Adrenal gland (tissue), 12 donors: Measurements from ENCODE around the gene STARD13. TPM values are rescaled to one million over a fixed set of nuclear protein-coding genes. Genes with fewer than 3 reads are reported as not detected.

Source experiments
- DNase-seq, 7 donors: peaks; one replicate each; pipeline ENCODE4 v3.0.0-alpha.2; 2019 to 2020
- H3K27ac ChIP-seq, 5 donors: fragments of 200-600 bp; sonication (generic) in 4 of 5; 1 replicate in 3 of 5; 2 replicates in 2 of 5; pipeline versions ENCODE4 v1.5.1 to v1.8.0; 2016 to 2020; ENCODE audit warnings: mild to moderate bottlenecking in 1 of 5
- H3K27me3 ChIP-seq: fragments of 200-600 bp; 2 replicates; pipeline ENCODE4 v1.8.0; 2021
- H3K36me3 ChIP-seq, 2 donors: fragments of 200-600 bp; replicated peaks in 1 of 2; 1 replicate in 1 of 2; 2 replicates in 1 of 2; pipeline versions ENCODE4 v1.5.1 to v1.8.0; 2018 to 2022
- H3K4me1 ChIP-seq, 2 donors: fragments of 200-600 bp; replicated peaks in 1 of 2; 1 replicate in 1 of 2; 2 replicates in 1 of 2; pipeline versions ENCODE4 v1.5.1 to v1.8.0; 2018 to 2021
- H3K4me3 ChIP-seq, 4 donors: fragments of 200-600 bp; sonication (generic) in 3 of 4; one replicate each; pipeline ENCODE4 v1.5.1; 2016 to 2018
- H3K9me3 ChIP-seq, 3 donors: fragments of 200-600 bp; sonication (generic) in 1 of 3; replicated peaks in 1 of 3; 1 replicate in 2 of 3; 2 replicates in 1 of 3; pipeline versions ENCODE4 v1.5.1 to v1.8.0; 2016 to 2021
- CTCF ChIP-seq, 6 experiments: fragments of 450-650 bp in 4 of 6; fragments of 200-600 bp in 2 of 6; sonication (generic) in 1 of 6; IDR thresholded peaks; 1 replicate in 5 of 6; 2 replicates in 1 of 6; pipeline versions ENCODE4 v1.5.1 to v1.8.0; 2016 to 2021; ENCODE audit warnings: antibody characterized with exemption in 6 of 6, mild to moderate bottlenecking in 2 of 6, moderate library complexity in 1 of 6
- POLR2A ChIP-seq, 2 donors: fragments of 450-650 bp; IDR thresholded peaks; one replicate each; pipeline ENCODE4 v1.6.1; 2017; ENCODE audit warnings: antibody characterized with exemption in 2 of 2, mild to moderate bottlenecking in 2 of 2, moderate library complexity in 1 of 2
- WGBS, 4 donors: extraction: QIAGEN DNeasy Blood & Tissue Kit in 2 of 4; methylation state at CpG; one replicate each; pipeline versions ENCODE4 v1.1.5 to v1.1.7; 2013 to 2017; 5-methylcytosine and 5-hydroxymethylcytosine counted together
- intact Hi-C, 2 donors: fragments of 100-400 bp; cut with DNase I; formaldehyde crosslinking; loops; one replicate each; pipeline versions ENCODE4 v1.14.1 to v1.15.0; 2022 to 2023
- polyA plus RNA-seq, 3 donors: library from polyadenylated mRNA; stranded (reverse); fragments of 200-250 nt in 2 of 3; fragments of 350-450 nt in 1 of 3; fragmentation: Illumina TruSeq in 1 of 3; extraction: RNeasy Lipid Tissue Mini Kit (QIAGEN cat#74804) in 1 of 3; gene quantifications; one replicate each; pipeline ENCODE4 v1.2.3, GENCODE V29; 2013 to 2014
- total RNA-seq, 9 donors: library from RNA; depleted of rRNA in 4 of 9; stranded (reverse); fragments of >200 nt in 4 of 9; fragments of 120-200 nt in 1 of 9; fragmentation: NEBNext Ultra II Directional in 1 of 9; extraction: Animal tissue kit (Norgen Biotek cat#: 25700) in 1 of 9; gene quantifications; one replicate each; pipeline versions ENCODE4 v1.1.0 to v1.2.4, GENCODE V29; 2013 to 2023
- donor health status: healthy with polysubstance abuse.
- donor health status: Bipolar disorder and iron deficiency.
- donor health status: DM: yes; HTN: yes; CAD: no.
- donor health status: DM: no; HTN: no; CAD: no.
- donor health status: DM: no; HTN: no; CAD: no.
- donor health status: DM: yes; HTN: yes; CAD: no.

STARD13 gene
- total and polyA plus RNA-seq, 12 donors = 10.5 to 79.8 (median 33.6) TPM

GRCh38 chr13:33319859-33320258 is 34.3 kb upstream of the STARD13 start:
- intact Hi-C loops = no loop called here
- WGBS, 4 donors = 100% methylated on average over 1 of the region's 1 CpG
- H3K4me1 ChIP-seq = peaks cover 0 to 10% of the 10 kb centered on the region in 2 donors
- no peak overlapping the region for H3K27ac ChIP-seq
- DNase-seq = no peak
- TF ChIP-seq CTCF (IDR thresholded peaks at IDR 0.05) = no peak
- no peak for TF ChIP-seq POLR2A (IDR thresholded peaks at IDR 0.05)
- H3K27me3 ChIP-seq = no peaks in the 10 kb centered on the region
- no peak overlapping the region for H3K4me3 ChIP-seq
- no peaks in the 10 kb centered on the region for H3K9me3 ChIP-seq
- H3K36me3 ChIP-seq = no peaks in the 10 kb centered on the region

GRCh38 chr13:33318744-33319143 is 33.2 kb upstream of the STARD13 start:
- Histone ChIP-seq H3K4me1 (peaks cover 0 to 6% of the 10 kb centered on the region in 2 donors), H3K9me3 (no peaks in the 10 kb centered on the region), H3K27ac (no peak overlapping the region), H3K36me3 (no peaks in the 10 kb centered on the region), H3K27me3 (no peaks in the 10 kb centered on the region), H3K4me3 (no peak overlapping the region)
- WGBS, 4 donors = 82 to 88% (median 84%) methylated on average over 2 of the region's 2 CpGs
- DNase-seq = no peak
- intact Hi-C loops = no loop called here
- TF ChIP-seq CTCF (IDR thresholded peaks at IDR 0.05) = no peak

DNA sequence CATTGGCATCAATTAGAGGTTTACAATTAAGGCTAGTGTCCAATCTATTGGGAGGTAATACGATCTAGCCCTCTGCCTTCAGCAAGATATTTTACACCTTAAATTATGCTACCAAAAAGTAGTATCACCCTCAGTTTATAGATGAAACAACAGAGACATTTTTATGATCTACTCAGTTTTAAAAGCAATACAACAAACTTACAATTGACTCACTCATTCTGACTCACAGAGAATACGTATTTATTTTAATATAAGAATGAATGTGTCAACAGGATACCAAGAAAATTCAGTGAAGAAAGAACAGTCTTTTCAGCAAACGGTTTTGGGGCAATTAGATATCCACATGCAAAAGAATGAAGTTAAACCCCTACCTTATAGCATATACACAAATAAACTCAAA is 32.5 kb upstream of the STARD13 start:
- Histone ChIP-seq H3K4me3 (no peak overlapping the region), H3K9me3 (no peaks in the 10 kb centered on the region), H3K36me3 (no peaks in the 10 kb centered on the region), H3K4me1 (peaks cover 0 to 6% of the 10 kb centered on the region in 2 donors), H3K27ac (no peak overlapping the region), H3K27me3 (no peaks in the 10 kb centered on the region)
- DNase-seq = no peak
- TF ChIP-seq CTCF (IDR thresholded peaks at IDR 0.05) (no peak), POLR2A (IDR thresholded peaks at IDR 0.05) (no peak)
- intact Hi-C loops = no loop called here
- 79 to 86% (median 82%) methylated on average over 3 of the region's 3 CpGs for WGBS, 4 donors

- intact Hi-C loops = no loop called here
- Histone ChIP-seq H3K9me3 (no peaks in the 10 kb centered on the region), H3K4me1 (peaks cover 0 to 8% of the 10 kb centered on the region in 2 donors), H3K4me3 (no peak overlapping the region), H3K36me3 (no peaks in the 10 kb centered on the region), H3K27ac (no peak overlapping the region), H3K27me3 (no peaks in the 10 kb centered on the region)
- TF ChIP-seq POLR2A (IDR thresholded peaks at IDR 0.05) (no peak), CTCF (IDR thresholded peaks at IDR 0.05) (no peak)
- no peak for DNase-seq
- WGBS, 4 donors = 86 to 97% (median 96%) methylated on average over 1 of the region's 1 CpG
These were observed 31.3 kb upstream of the STARD13 start for GRCh38 chr13:33316890-33317289.
